ENCODE measurements around the gene ISM1.

Gene ISM1

DNA sequence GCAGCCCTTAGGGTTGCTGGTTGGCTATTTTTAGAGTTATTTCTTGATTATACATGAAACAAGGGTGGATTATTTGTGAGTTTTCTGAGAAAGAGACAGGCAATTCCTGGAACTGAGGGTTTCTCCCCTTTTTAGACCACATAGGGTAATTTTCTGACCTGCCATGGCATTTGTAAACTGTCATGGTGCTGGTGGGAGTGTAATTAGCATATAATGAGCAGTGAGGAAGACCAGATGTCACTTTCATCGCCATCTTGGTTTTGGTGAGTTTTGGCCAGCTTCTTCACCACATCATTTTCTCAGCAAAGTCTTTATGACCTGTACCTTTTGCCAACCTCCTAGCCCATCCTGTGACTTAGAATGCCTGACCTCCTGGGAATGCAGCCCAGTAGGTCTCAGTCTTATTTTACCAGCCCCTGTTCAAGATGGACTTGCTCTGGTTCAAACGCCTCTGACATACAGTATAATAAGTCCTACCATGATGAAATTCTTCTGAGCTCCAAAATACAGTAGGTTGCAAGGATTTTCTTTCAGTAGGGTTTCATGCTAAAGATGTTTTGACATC, 117.1 kb downstream of the ISM1 start:
- H3K9ac ChIP-seq, result no peak overlapping the region
- H3K79me2 ChIP-seq (ENCODE audit: insufficient read depth, low read depth), result no peaks in the 10 kb centered on the region
- H3K27me3 ChIP-seq (ENCODE audit: insufficient read depth, low read depth), result no peaks in the 10 kb centered on the region
- H3K4me3 ChIP-seq (IDR thresholded peaks at IDR 0.05; ENCODE audit: insufficient read depth, low read depth, low read length), result no peak overlapping the region
- no peak overlapping the region for H2AFZ ChIP-seq (ENCODE audit: low read depth)
- no peak overlapping the region for H3K4me2 ChIP-seq
- no peaks in the 10 kb centered on the region for H3K36me3 ChIP-seq (ENCODE audit: insufficient read depth)
- TF ChIP-seq, protein P1, sequence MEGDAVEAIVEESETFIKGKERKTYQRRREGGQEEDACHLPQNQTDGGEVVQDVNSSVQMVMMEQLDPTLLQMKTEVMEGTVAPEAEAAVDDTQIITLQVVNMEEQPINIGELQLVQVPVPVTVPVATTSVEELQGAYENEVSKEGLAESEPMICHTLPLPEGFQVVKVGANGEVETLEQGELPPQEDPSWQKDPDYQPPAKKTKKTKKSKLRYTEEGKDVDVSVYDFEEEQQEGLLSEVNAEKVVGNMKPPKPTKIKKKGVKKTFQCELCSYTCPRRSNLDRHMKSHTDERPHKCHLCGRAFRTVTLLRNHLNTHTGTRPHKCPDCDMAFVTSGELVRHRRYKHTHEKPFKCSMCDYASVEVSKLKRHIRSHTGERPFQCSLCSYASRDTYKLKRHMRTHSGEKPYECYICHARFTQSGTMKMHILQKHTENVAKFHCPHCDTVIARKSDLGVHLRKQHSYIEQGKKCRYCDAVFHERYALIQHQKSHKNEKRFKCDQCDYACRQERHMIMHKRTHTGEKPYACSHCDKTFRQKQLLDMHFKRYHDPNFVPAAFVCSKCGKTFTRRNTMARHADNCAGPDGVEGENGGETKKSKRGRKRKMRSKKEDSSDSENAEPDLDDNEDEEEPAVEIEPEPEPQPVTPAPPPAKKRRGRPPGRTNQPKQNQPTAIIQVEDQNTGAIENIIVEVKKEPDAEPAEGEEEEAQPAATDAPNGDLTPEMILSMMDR (conservative IDR thresholded peaks at IDR 0.05; ENCODE audit: low read depth, low read length), result no peak
- no peaks in the 10 kb centered on the region for H4K20me1 ChIP-seq (ENCODE audit: insufficient read depth)
- no peak overlapping the region for H3K27ac ChIP-seq
- no peaks in the 10 kb centered on the region for H3K4me1 ChIP-seq (ENCODE audit: low read depth, poor library complexity, severe bottlenecking)

DNA sequence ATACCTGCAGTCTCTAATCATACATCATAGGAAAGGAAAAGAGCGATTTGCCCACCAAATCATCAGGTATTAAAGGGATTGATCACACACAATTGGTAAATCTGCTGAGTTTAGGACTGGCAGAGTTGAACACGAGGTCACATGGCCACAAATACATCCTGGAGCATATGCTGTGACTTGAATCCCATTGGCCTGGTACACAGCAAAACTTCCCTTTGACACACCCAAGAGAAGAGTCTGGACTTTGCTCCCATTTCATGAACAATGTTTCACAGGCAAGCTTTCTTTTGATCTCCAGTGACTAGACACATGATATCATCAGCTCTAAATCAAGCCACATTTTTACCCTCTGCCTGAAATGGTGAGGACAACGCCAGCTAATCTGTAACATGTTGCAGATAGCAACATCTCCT, 117.9 kb downstream of the ISM1 start:
- Histone ChIP-seq H4K20me1 (ENCODE audit: insufficient read depth) (no peaks in the 10 kb centered on the region), H3K4me3 (IDR thresholded peaks at IDR 0.05; ENCODE audit: insufficient read depth, low read depth, low read length) (no peak overlapping the region), H3K36me3 (ENCODE audit: insufficient read depth) (no peaks in the 10 kb centered on the region), H3K27ac (no peak overlapping the region), H3K27me3 (ENCODE audit: insufficient read depth, low read depth) (no peaks in the 10 kb centered on the region), H3K79me2 (ENCODE audit: insufficient read depth, low read depth) (no peaks in the 10 kb centered on the region), H2AFZ (ENCODE audit: low read depth) (no peak overlapping the region), H3K4me1 (ENCODE audit: low read depth, poor library complexity, severe bottlenecking) (no peaks in the 10 kb centered on the region), H3K9ac (no peak overlapping the region), H3K4me2 (no peak overlapping the region)
- TF ChIP-seq, protein P1 (conservative IDR thresholded peaks at IDR 0.05; ENCODE audit: low read depth, low read length), result no peak

DNA sequence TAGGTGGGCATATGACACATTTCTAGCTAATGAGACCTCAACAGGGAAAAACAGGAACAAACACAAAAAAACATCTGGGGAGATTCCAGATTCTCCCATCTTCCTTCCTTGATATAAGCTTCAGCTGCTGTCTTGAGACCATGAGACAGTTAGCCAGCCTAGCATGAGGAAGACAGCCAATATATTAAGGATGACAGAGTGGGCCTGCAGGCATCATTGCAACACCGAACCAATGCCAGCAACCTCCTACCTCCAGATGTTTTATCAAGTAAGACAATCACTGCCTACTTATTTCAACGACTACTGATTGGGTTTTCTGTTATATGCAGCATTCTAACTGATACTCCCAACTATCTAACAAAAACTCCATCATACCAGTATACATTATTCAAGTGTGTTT, 119.0 kb downstream of the ISM1 start:
- TF ChIP-seq, protein P1 (conservative IDR thresholded peaks at IDR 0.05; ENCODE audit: low read depth, low read length), result no peak
- Histone ChIP-seq H3K9ac (no peak overlapping the region), H3K4me2 (no peak overlapping the region)

DNA sequence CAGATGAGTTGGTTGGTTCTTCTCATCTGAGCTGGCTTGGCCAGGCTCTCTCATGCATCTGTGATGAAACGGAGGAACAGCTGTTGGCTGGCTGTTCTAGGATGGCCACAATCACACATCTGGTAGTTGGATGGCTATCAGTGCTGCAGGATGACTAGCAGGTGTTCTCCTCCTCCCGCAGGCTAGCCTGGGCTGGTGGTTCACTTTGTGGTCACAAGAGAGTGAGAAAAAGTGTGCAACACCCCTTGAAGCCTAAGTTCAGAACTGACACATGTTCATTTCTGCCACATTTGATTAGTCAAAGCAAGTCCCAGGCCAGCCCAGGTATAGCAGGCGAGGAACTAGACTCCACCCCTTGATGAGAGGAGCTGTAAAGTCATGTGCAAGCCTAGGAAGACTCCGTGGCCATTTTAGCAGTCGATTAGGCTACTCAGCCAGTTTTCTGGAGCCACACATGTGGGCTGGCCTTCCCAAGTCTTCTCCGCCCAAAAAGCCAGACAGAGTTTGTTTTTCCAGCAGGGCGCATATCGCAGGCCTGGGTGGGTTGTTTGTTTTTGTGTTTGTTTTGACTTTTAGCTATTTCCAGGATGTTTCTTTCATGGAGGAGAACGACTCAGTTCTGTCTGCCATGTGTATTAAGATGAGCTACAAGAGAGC, 120.8 kb downstream of the ISM1 start:
- no peak overlapping the region for H3K9ac ChIP-seq
- no peak overlapping the region for H3K4me2 ChIP-seq
- H3K4me1 ChIP-seq (ENCODE audit: low read depth, poor library complexity, severe bottlenecking), result no peaks in the 10 kb centered on the region
- no peak overlapping the region for H3K27ac ChIP-seq
- H3K4me3 ChIP-seq (IDR thresholded peaks at IDR 0.05; ENCODE audit: insufficient read depth, low read depth, low read length), result no peak overlapping the region
- H3K36me3 ChIP-seq (ENCODE audit: insufficient read depth), result no peaks in the 10 kb centered on the region
- H4K20me1 ChIP-seq (ENCODE audit: insufficient read depth), result no peaks in the 10 kb centered on the region
- TF ChIP-seq, protein P1 (conservative IDR thresholded peaks at IDR 0.05; ENCODE audit: low read depth, low read length), result no peak
- H2AFZ ChIP-seq (ENCODE audit: low read depth), result no peak overlapping the region
- H3K79me2 ChIP-seq (ENCODE audit: insufficient read depth, low read depth), result no peaks in the 10 kb centered on the region
- H3K27me3 ChIP-seq (ENCODE audit: insufficient read depth, low read depth), result no peaks in the 10 kb centered on the region

More for the DNA sequence above, 119.0 kb downstream of the ISM1 start:
- Histone ChIP-seq H3K36me3 (ENCODE audit: insufficient read depth) (no peaks in the 10 kb centered on the region), H2AFZ (ENCODE audit: low read depth) (no peak overlapping the region), H4K20me1 (ENCODE audit: insufficient read depth) (no peaks in the 10 kb centered on the region), H3K27ac (no peak overlapping the region), H3K4me1 (ENCODE audit: low read depth, poor library complexity, severe bottlenecking) (no peaks in the 10 kb centered on the region), H3K79me2 (ENCODE audit: insufficient read depth, low read depth) (no peaks in the 10 kb centered on the region), H3K4me3 (IDR thresholded peaks at IDR 0.05; ENCODE audit: insufficient read depth, low read depth, low read length) (no peak overlapping the region), H3K27me3 (ENCODE audit: insufficient read depth, low read depth) (no peaks in the 10 kb centered on the region)
